ENCODE results near the gene SLC32A1.

Gene SLC32A1

DNA sequence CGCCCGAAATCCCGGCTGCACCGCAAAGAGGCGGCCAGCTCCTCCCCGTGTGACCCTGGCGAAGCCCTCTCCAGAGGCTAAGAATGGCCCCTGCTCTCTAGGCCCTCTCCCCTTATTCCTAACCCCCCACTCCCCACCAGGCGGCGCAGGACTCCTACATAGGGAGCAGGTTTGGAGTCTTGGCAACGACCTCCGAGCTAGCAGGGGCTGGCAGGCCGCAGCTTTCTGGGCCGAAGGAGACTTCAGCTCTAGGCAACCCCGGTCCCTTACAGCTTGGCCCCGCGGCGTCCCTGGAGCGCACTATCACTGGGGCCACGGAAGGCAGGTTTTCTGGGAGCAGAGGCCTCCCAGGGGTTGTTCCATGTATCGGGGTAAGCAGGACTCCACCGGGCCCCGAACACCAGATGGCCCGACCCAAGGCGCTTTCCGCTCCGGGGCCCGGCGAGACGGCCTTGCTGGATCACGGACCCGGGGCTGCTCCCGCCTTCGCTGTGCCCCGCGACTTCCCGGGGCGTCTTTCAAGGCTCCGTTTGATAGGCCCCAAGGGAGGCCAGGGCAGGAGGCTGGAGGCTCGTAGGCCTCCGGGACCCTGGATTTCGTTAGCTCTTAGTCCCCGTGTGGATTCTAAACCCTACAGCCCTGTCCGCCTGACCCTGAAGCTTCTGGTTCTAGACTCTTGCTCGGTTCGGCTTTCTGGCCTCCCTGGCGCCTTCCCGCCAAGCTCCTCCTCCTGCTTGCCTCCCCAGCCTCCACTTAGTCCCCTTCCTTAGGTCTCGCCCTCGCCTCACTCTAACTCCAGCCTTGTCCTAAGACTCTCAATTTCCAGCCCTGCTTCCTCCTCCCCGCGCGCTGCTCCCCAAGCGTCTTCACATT, 1.9 kb downstream of the SLC32A1 start:
- peak; percentile 44 for DNase-seq

DNA sequence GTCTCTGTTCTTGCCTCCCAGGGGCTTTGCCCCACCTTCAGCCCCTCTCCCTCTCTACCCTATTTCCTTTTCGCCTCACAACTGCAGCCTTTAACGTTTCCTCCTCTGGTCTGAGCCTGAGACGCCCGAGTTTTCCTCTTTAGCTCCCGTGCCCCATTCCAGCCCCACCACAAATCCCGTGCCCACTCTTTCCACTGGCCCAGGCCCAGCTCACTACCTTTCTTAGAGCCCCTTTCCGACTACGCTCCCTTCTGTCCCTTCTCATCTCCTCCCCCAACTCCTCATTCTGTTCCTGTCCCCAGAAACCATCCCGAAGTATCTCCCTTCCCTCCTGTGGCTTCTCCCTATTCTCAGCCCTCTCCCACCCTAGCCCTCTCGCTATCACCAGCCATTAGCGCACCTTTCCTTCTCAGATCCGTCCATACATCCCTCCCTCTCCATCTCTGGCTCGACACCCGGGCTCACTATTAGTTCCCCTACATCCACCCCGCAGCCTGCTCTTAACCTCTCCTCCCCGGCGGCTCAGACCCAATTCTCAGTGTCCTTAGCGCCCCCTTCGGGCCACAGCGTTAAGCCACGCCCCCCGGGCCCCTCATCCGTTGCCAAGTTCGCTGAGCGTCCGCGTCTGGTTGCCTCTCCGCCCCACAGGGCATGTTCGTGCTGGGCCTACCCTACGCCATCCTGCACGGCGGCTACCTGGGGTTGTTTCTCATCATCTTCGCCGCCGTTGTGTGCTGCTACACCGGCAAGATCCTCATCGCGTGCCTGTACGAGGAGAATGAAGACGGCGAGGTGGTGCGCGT, 2.7 kb downstream of the SLC32A1 start:
- peak; percentile 54 for DNase-seq

DNA sequence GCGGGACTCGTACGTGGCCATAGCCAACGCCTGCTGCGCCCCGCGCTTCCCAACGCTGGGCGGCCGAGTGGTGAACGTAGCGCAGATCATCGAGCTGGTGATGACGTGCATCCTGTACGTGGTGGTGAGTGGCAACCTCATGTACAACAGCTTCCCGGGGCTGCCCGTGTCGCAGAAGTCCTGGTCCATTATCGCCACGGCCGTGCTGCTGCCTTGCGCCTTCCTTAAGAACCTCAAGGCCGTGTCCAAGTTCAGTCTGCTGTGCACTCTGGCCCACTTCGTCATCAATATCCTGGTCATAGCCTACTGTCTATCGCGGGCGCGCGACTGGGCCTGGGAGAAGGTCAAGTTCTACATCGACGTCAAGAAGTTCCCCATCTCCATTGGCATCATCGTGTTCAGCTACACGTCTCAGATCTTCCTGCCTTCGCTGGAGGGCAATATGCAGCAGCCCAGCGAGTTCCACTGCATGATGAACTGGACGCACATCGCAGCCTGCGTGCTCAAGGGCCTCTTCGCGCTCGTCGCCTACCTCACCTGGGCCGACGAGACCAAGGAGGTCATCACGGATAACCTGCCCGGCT, 3.4 kb downstream of the SLC32A1 start:
- no peak for DNase-seq

DNA sequence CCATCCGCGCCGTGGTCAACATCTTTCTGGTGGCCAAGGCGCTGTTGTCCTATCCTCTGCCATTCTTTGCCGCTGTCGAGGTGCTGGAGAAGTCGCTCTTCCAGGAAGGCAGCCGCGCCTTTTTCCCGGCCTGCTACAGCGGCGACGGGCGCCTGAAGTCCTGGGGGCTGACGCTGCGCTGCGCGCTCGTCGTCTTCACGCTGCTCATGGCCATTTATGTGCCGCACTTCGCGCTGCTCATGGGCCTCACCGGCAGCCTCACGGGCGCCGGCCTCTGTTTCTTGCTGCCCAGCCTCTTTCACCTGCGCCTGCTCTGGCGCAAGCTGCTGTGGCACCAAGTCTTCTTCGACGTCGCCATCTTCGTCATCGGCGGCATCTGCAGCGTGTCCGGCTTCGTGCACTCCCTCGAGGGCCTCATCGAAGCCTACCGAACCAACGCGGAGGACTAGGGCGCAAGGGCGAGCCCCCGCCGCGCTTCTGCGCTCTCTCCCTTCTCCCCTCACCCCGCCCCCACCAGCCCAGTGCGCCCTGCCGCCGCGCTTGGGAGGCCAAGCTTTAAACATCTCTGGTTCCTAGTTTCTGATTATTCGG, 4.0 kb downstream of the SLC32A1 start:
- no peak for DNase-seq

DNA sequence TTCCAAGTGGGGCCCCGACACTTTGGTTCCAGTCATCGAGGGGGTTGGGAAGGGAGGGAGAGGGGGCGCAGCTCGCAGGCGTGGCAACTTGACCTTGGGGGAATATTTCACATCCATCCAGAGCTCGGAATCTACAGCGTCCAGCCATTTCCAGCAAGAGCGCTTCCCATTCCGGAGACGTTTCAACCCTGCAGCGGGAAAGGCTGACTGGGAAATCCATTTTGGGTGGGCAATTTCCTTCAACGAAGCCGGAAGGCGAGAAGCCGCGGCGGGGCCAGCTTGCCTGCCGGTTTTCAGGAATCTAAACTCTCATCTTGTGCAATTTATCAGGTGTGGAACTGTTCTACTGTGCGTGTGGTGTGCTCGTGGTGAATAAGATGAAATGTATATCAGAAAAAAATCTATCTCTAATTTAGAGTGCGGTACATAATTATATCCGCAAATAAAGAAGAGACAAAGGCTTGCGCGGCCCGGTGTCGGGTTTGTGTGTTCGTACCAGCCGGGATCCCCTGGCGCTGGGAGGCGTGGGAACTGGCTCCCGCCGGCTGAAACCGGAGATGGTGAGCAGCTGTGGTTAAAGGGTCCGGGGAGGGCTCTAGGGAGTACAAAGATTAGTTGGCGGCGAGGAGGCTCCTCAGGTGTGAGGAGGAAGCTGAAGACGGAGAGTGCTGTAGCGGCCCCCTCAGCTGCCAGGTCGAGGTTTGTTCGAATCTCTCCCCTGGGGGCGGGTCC, 4.8 kb downstream of the SLC32A1 start:
- DNase-seq = no peak

DNA sequence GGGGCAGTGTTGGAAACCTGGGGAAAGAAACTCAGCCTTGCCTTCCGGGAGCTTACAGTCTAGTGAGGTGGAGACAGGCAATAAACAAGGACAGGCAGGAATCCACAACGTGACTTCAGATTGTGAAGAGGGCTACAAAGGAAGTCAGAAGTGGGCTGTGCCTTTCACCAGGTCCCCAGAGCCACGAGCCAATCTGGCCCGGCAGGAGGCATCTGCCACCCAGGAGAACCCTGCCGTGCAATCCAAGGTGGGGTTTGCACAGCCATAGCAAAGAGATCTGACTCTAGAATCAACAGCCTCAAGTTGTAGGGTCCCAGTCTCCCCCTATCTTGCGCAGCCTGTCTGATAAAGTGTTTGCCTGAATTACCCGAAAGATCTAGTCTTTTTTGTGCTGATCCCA, 5.5 kb downstream of the SLC32A1 start:
- no peak for DNase-seq

DNA sequence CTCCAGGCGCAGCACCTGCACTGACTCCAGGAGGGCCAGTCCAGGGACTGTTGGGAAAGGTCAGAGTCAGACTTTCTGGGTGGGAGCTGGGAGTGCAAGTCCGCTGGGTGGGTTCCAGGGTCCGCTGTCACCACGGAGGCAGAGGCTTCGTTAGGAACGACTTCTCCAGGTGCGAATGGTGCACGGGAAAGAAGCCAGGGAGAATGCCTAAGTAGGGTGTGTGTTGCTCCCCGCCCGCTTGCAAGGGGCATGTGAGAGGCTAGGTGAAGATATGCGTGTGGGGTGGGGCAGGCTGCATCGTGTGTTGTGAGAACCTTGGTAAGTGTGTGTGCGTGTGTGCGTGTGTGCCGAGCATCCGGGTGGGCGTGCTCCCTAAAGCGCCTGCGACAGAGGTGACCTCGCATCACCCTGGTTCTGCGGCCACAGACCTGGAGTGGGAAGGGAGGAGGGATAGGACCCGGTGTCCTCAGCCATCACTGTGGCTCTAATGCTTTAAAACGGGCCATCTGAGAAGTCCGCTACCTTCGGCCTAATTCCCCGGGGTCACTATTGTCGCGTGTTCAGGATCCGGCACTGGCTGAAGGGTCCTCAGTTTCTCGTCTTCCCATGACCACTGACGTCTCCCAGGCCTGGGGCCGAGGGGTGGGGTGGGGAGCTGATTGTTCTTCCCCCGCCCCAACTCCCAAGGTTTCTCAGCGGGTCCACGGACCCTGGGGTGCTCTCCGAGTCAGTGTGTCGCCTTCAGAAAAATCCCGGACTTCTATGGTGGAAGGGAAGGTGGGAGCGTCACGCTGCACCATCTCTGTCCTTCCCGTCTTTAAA, 6.1 kb downstream of the SLC32A1 start:
- DNase-seq = peak; percentile 12

DNA sequence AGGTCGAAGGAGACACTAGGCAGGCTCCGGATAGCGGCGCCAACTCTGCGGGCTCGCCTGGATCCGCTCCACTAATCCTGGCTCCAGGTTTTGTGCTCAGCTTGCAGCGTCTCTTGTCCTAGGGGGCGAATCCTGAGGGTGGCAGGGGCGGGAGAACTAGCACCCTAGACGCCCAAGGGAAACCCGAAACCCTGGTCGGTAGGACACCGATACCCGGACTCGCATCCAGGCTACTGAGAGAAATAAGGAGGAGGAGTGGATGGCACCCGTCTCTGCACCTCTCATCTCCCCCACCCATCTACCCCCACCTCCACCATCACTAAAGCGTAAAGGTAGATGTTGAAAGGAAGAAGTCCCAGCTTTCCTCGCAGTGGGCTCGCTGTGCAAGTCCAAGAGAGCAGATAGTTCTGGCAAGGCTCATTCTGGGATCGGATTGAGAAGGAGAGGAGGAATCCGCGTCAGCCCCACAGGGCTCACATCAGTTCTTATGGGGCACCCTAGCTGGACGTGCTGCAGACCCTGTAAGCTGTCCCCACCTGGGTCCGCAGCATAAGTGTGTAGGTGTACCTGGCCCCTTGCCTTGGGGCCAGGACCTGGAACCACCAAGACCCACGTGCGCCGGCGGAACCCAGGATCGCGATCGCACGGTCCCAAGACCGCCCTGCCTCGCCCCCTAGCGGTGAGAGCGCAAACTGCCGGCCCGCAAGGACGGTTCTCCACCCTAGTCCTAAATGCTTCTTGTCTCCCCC, 6.9 kb downstream of the SLC32A1 start:
- peak; percentile 76 for DNase-seq

DNA sequence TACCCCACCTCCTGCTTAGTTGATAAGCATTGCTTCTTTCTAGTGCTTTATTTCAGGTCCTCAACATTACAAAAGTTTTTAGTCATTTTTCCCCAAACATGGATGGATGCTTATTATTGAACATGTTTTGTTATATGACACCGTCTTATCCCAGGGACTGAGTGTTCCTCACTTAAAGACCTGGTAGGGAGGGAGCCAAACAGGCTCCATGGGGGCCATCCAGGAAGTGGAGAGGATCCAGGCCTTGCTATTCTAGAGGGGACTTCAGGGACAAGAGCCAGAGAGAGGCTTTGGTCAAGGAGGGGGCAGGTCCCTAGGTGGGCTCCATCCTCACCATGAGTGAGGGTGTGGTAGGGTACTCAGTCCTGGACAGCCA, 7.4 kb downstream of the SLC32A1 start:
- no peak for DNase-seq

DNA sequence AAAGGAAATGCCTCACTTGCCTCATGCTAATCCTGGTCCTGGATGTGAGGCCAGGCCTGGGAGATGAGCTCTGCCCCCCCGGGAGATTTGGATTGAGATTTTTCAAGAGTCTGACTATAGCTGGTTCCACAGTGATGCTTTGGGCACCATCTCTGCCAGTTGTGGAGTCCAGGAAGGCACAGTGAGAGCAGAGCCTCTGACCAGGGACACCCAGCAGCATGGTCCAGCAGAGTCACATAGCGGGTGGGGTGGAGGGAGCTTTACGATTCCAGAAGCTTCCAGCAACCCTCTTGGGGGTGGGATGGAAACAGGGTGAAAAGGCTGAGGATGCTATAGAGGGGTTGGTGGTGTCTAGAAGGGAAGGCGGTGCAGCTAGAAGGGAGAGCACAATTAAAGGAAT, 8.7 kb downstream of the SLC32A1 start:
- DNase-seq = no peak

DNA sequence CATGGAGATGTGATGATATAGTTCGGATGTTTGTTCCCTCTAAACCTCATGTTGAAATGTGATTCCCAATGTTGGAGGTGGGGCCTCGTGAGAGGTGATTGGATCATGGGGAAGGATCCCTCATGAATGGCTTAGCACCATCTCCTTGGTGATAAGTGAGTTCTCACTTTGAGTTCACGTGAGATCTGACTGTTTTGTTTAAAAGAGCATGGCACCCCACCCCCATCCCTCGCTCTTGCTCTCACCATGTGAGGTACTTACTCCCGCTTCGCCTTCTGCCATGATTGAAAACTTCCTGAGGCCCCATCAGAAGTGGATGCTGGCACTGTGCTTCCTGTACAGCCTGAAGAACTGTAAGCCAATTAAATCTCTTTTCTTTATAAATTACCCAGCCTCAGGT, 10.9 kb downstream of the SLC32A1 start:
- no peak for DNase-seq

DNA sequence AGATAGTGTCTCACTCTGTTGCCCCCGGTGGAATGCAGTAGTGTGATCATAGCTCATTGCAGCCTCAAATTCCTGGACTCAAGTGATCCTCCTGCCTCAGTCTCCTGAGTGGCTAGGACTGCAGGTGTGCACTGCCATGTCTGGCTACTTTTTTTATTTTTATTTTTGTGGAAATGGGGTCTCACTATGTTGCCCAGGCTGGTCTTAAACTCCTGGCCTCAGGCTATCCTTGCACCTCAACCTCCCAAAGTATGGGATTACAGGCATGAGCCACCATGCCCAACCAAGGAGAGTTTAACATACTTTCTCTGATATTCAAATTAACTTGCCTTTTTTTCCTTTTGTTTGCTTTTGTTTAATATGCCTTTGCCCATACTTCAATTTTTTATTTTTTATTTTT, 13.6 kb downstream of the SLC32A1 start:
- DNase-seq = no peak

DNA sequence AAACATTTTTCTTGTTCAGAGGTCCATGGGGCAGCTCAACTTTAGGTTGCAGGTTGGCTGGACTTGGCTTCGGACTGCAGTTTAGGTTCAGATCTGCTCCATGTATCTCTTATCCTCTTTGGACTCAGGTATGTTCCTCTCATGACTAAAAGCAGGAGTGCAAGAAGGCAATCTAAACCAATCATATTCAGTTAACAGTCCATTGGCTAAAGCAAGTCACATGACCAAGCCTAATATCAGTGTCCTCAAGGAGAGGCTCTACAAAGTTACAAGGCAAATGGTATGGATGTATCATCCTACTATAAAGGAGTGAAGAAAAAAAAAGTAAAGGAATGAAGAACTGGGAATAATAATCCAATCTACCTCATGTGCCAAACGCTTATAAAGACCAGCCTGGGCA, 21.5 kb downstream of the SLC32A1 start:
- no peak for DNase-seq

DNA sequence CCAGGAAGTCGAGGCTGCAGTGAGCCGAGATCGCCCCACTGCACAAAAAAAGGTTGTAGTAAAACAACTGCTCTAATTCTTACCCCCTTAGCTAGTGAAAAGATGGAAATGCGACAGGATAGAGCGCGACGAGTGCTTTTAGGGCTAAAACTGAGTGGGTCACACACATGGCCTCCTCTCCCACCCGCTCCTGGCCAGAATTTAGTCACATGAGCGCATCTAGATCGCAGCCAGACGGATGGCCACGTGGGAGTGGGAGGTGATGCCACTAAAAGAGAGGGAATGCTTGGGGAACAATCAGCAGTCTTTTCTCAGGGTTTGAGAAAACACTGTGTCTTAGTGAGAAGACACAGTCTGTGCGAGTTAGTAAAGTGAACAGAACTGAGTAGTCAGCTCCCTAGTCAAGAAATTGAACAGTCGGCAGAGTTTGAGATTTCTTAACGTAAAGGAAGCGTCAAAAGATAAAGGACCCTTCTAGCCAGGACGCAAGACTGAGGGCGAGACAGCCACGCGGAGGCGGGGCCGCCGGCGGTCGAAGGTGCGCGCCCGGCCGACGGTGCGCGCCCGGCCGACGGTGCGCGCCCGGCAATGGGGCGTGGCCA, 23.3 kb downstream of the SLC32A1 start:
- DNase-seq = no peak

DNA sequence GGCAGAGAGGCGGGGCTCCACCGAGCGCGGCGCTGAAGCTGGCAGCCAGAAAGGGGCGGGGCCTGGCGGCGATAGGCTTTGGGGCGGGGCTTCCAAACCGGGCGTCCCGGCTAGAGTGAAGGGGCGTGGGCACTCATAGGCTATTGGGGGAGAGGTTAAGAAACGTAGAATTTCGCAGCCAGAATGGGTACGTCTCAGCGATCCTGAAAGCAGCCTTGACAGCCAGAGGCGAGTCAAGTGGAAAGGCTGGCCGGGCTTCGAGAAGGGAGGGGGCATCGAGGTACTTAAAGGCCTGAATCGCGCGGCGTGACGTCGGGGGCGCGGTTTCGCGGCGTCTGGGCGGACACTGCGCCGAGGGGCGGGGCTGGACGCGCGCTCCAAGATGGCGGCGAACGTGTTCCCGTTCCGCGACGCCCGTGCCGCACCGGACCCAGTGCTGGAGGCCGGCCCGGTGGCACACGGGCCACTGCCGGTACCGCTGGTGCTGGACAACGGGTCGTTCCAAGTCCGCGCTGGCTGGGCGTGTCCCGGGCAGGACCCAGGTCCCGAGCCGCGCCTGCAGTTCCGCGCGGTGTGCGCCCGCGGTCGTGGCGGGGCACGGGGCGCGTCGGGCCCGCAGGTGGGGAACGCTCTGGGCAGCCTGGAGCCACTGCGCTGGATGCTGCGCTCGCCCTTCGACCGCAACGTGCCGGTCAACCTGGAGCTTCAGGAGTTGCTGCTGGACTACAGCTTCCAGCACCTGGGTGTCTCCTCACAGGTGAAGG, 24.0 kb downstream of the SLC32A1 start, which contains the start of gene ACTR5:
Gene ACTR5, plus strand, starts transcription at position 364 of the 764 bp plus-strand sequence. Its CDS starts 19 bp downstream, at position 383.
- peak; percentile 97 for DNase-seq

DNA sequence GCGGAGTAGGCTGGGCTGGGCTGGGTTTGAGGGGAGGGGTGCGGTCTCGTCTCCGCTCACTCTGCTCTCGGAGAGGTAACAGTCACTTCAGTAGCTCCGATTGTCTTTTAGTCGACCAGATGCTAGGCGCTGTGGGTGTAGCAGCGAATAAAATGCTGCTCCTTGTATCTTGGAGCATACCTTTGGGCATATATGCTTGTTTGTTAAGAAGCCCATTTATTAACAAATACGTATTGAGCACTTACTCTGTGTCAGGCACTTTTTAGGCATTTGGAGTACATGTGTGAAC, 24.5 kb downstream of the SLC32A1 start:
- DNase-seq = peak; percentile 61

DNA sequence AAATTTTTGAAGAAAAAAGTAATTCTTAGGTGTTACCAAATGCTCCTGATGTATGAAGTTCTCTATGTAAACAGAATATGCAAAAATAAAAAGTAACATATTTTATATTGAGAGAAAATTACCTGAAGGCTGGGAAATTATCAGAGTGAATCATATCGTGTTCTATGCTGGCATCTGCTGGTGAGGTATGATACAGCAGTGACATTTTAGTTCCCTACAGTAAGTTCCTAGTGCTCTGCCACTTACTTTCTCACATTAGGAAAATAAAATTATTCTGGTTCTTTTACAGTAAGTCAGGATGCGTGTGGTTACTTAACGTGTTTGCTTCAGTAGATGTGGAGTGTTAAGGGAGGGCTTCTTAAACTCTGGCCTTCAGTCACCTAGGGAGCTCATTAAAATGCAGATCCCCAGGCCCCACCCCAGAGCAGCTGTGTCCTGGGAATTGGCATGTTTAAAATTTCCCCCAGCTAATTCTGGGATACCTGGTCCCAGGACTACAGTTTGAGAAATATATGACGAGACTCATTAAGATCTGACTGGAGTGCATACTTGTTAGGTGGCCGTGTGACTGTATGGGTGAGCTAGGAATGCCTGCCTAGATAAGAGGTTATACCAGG, 27.2 kb downstream of the SLC32A1 start:
- peak; percentile 53 for DNase-seq

DNA sequence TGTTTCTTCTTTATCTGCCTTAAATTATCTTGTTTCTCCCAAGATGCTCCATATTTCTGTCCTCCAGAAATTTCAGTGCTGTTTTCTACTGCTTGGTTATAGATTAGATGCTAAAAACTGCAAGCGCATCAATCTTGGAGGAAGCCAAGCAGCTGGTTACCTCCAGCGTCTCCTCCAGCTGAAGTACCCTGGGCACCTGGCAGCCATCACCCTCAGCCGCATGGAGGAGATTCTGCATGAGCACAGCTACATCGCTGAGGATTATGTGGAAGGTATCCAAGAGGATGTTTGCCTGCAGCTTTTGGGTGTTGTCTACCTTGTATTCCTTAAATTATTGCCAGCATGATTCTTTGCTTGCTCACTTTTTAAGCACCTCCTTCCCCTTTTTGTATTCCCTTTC, 27.7 kb downstream of the SLC32A1 start:
- DNase-seq = no peak

DNA sequence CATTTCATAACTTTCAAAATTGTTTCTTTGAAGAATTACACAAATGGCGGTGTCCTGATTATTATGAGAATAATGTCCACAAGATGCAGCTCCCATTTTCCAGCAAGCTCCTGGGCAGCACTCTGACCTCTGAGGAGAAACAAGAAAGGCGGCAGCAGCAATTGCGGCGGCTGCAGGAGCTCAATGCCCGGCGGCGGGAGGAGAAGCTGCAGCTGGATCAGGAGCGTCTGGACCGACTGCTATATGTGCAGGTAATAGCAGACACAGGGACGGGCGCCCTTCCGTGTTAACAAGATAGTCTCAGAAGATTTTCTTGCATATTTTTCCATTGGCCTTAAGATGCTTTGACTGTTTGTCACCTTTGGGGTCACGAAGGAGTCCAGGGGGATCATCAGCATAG, 30.6 kb downstream of the SLC32A1 start:
- no peak for DNase-seq
